ENCODE data around the gene KIAA1328.

- no peak for TF ChIP-seq POLR2A (IDR thresholded peaks at IDR 0.05)
- no peak for TF ChIP-seq CTCF (IDR thresholded peaks at IDR 0.05)
- TF ChIP-seq POLR2AphosphoS5 (IDR thresholded peaks at IDR 0.05), result no peak
- no peak for TF ChIP-seq EP300 (IDR thresholded peaks at IDR 0.05)
Measured at GRCh38 chr18:36811955-36812354, 17.0 kb upstream of the KIAA1328 start.
